A673 (cell line): Measurements from ENCODE around the gene SLC12A6.

ENCODE experiments used
- CTCF ChIP-seq: fragments of 300-800, 200-600 bp; sonication (generic); conservative IDR thresholded peaks from 2 replicates; pipeline ENCODE4 v1.5.1; 2017; ENCODE audit warnings: low read depth, mild to moderate bottlenecking, antibody characterized with exemption, low read length, moderate library complexity, mixed read lengths
- EZH2 ChIP-seq: fragments of 200-600 bp; sonication (generic); IDR thresholded peaks from 2 replicates; pipeline ENCODE4 v1.6.1; 2017; ENCODE audit warnings: borderline replicate concordance, low read depth, mild to moderate bottlenecking, mixed read lengths, antibody characterized with exemption, low read length; ENCODE audit not compliant: poor library complexity, severe bottlenecking

- TF ChIP-seq CTCF (no peak), EZH2 (no peak)
These were observed 58.2 kb downstream of the SLC12A6 start for GRCh38 chr15:34279368-34279767.
